Retinal pigment epithelial cell (primary cell): ENCODE measurements around the gene CCNK.

ENCODE experiments used
- DNase-seq: peaks from one replicate; pipeline ENCODE4 v3.0.0-alpha.2; 2010; ENCODE audit warnings: low read depth
- H3K4me3 ChIP-seq: 2 replicates; pipeline ENCODE4 v1.5.1; 2011; ENCODE audit warnings: mild to moderate bottlenecking, low read length, control low read depth, moderate library complexity
- CTCF ChIP-seq: conservative IDR thresholded peaks from 2 replicates; pipeline ENCODE4 v1.5.1; 2011; ENCODE audit warnings: low read depth, low read length, control low read depth, inconsistent platforms

The CCNK gene

GRCh38 chr14:99511421-99512109 is 30.4 kb downstream of the CCNK start:
- TF ChIP-seq CTCF, result no peak
- DNase-seq, result no peak
- H3K4me3 ChIP-seq, result no peak overlapping the region

GRCh38 chr14:99512110-99512449 is 30.9 kb downstream of the CCNK start:
- no peak overlapping the region for H3K4me3 ChIP-seq
- DNase-seq, result no peak
- no peak for TF ChIP-seq CTCF

DNA sequence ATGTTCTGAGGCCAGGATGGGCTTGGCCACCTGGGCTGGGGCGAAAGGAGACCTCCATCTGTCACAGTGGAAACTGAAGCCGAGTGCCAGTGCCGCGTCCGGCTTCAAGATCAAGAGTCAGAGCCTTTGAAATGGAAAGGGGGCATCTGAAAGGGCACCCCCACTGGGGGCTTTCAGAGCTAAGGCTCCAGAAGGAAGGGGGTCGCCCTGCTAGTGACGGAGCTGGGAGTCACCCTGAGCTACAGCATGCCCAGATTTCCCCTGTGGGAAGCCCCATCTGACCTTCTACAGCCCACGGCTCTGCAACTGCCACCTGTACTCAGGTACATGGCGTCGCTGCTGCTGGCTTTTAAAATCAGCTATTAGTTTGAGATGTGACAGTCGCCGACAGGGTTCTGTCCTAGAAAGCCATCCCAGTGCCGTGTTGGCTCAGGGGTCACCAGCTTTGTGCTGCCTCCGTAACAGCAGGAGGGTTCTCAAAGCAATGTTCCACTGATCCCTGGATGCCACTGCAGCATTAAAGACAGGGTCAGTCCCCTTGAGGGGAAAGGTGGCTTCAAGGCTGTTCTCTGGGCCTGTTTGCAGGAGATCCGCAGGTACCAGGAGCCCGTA is 31.5 kb downstream of the CCNK start:
- no peak overlapping the region for H3K4me3 ChIP-seq
- no peak for TF ChIP-seq CTCF
- DNase-seq, result no peak

DNA sequence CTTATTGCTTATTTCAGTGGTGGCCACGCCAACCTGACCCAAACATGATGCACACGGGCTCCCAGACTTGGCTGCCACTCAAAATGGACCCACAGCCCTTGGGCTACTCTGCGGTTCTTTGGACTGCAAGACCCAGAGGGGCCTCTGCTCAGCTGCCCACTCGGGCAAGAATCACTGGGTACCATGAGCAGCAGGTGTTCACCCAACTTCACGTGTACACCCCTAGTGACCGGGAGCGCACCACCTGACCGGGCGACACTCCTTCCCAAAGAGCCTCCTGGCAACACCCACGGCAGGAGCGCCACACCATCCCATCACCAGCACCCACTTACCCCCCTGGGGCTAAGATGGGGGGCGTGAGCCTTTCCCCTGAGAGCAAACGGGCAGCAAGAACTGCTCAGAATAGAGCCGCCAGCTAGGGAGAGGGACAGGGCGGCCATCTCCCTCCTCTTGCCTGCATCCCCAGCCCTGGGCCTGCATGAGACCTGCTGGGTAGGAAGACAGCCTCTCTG is 32.0 kb downstream of the CCNK start:
- no peak for DNase-seq
- H3K4me3 ChIP-seq, result no peak overlapping the region
- TF ChIP-seq CTCF, result no peak

GRCh38 chr14:99513946-99514551 is 32.8 kb downstream of the CCNK start:
- H3K4me3 ChIP-seq, result no peak overlapping the region
- DNase-seq, result no peak
- no peak for TF ChIP-seq CTCF

DNA sequence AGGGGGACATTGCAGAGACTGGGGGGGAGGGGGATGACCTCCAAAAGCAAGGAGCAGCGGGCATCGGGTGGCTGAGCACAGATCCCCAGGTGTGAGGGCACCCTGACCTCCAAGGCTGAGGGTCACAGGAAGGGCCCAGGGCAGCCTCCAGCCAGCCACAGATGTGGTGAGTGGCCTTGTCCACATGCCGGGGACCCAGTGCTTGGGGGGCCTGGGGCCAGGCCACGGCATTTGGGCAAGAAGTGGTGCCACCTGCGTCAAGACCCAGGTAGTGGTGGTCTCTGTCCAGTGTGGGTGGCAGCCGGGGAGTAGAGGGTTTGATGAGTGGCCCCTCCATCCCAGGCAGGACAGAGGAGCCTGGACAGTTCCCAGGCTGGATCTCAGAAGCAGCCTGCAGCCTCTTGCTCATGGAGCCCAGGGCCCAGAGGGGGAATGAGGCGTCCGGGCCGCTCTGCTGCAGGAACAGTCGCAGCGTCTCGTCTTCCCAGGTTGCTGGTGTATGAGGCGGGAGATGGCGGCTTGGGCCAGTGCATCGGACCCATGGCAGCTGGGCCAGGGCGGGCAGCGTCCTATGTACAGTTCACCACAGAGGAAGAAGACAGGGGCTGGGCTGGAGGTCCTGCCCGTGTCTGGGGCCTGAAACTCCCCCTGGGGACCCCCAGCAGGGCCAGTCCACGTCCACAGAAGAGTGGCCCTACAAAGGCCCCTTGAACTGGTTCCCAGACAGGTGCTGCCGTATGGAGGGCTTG is 33.5 kb downstream of the CCNK start:
- no peak for TF ChIP-seq CTCF
- DNase-seq, result no peak
- H3K4me3 ChIP-seq, result no peak overlapping the region
